Activated CD8-positive, alpha-beta memory T cell treated with anti-CD3 and anti-CD28 coated beads for 24 hours (primary cell): Measurements from ENCODE around the gene INPP5F.

ENCODE experiments used
- DNase-seq: peaks from one replicate; pipeline ENCODE4 v3.0.0-alpha.2; 2020

Gene INPP5F

GRCh38 chr10:119725828-119726675 lies at the start of gene INPP5F:
TSS of gene INPP5F (plus strand) at chr10:119726050. CDS start at chr10:119726263, 213 bp downstream.
- DNase-seq = peak; percentile 100

DNA sequence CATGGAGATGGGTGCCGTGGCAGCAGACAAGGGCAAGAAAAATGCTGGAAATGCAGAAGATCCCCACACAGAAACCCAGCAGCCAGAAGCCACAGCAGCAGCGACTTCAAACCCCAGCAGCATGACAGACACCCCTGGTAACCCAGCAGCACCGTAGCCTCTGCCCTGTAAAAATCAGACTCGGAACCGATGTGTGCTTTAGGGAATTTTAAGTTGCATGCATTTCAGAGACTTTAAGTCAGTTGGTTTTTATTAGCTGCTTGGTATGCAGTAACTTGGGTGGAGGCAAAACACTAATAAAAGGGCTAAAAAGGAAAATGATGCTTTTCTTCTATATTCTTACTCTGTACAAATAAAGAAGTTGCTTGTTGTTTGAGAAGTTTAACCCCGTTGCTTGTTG lies 48.7 kb upstream of the INPP5F start:
- DNase-seq = no peak

DNA sequence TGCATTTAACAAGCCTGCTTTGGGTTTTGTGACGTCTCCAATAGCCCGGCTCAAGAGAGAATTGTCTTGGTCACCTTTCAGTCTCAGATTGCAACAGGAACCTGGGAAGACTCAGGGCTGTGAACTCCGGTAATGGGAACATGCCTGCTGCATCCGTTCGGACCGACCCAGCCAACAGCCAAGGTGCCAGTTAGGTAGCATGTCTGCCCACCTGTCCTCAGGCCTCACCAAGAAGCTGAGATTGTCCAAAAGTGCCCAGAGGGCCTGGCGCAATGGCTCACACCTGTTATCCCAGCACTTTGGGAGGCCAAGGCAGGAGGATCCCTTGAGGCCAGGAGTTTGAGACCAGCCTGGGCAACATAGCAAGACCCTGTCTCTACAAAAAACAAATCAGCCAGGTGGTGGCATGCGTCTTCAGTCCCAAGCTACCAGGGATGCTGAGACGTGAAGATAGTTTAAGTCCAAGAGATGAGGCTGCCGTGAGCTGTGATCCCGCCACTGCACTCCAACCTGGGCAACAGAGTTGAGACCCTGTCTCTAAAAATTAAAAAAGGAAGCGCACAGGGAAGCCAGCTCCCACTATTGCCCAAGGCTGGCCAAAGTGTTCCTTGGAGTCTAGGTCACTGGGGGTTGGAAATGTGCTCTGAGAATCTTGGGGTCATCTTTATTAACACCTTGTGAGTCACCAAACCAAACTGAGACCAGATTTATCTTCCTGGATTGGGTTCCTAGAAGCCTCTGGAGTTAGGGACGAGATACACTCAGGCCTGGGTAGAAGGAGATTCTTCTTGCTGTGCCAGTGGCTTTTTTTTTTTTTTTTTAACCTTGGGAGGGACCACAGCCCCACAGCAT lies 47.7 kb upstream of the INPP5F start:
- DNase-seq = no peak

- no peak for DNase-seq
These were observed 46.4 kb upstream of the INPP5F start for GRCh38 chr10:119679480-119679829.

- DNase-seq = no peak
These were observed 45.8 kb upstream of the INPP5F start for GRCh38 chr10:119680050-119680449.

GRCh38 chr10:119680650-119681081 lies 45.2 kb upstream of the INPP5F start:
- DNase-seq = no peak

GRCh38 chr10:119686465-119687191 lies 39.2 kb upstream of the INPP5F start:
- peak; percentile 91 for DNase-seq

- DNase-seq = no peak
These were observed 38.4 kb upstream of the INPP5F start for GRCh38 chr10:119687192-119688032.

DNA sequence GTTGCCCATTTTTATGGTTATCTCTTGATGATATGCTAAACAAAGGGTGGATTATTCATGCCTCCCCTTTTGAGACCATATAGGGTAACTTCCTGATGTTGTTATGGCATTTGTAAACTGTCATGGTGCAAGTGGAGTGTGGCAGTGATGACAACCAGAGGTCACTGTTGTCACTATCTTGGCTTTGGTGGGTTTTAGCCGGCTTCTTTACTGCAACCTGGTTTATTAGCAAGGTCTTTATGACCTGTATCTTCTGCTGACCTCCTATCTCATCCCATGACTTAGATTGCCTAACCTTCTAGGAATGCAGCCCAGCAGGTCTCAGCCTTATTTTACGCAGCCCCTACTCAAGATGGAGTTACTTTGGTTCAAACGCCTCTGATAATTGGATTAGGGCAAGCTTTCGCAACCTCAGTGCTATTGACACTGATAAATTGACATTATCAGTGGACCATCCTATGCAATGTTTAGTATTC lies 37.8 kb upstream of the INPP5F start:
- no peak for DNase-seq

DNA sequence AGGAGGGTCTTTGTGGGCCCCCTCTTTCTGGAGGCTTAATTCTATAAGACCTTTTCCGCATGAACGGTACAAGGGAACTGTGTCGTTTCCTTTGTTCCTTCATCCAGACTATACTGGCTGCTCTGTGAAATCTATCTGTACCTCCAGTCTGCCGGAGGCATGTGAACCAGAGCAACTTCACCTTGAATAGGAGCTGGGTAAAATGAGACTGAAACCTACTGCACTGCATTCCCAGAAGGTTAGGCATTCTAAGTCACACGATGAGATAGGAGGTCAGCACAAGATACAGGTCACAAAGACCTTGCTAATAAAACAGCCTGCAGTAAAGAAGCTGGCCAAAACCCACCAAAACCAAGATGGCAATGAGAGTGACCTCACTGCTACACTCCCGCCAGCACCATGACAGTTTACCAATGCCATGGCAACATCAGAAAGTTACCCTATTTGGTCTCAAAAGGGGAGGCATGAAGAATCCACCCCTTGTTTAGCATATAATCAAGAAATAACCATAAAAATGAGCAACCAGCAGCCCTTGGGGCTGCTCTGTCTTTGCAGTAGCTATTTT lies 36.8 kb upstream of the INPP5F start:
- no peak for DNase-seq

- DNase-seq = no peak
These were observed 34.1 kb upstream of the INPP5F start for GRCh38 chr10:119691726-119692125.

DNA sequence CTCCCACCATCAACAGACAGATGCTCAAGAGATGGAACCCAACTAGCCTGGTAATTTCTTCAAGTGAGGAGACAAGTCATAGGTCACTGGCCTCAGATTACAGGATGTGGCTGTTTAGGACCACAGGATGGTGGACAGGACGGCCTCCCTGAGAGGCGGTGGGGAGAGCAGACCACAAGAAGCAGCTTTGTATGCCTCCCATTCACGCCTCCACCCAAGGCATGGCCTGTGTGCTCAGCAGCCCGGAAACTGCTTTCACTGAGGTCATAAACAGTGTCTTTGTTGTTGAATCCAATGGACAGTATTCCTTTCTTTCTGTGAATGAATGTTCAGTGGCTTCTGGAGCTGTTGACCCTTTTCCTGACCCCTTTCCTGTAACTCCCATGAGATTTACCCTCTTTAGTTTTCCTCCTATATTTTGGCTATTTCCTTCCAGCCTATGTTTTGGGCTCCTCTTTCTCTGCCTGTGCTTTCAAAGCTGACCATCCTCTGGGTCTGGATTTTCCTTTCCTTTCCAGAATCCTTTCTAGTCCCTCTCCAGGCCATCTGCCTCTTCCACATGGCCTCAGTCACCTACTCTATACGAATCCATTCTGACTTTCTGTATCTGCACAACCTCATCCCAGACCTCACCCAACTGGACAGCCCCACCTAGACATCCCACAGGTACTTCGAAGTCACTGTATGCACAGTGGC lies 32.4 kb upstream of the INPP5F start:
- DNase-seq = no peak

GRCh38 chr10:119694608-119695007 lies 31.2 kb upstream of the INPP5F start:
- no peak for DNase-seq

- DNase-seq = no peak
These were observed 25.4 kb upstream of the INPP5F start for GRCh38 chr10:119700321-119700954.

DNA sequence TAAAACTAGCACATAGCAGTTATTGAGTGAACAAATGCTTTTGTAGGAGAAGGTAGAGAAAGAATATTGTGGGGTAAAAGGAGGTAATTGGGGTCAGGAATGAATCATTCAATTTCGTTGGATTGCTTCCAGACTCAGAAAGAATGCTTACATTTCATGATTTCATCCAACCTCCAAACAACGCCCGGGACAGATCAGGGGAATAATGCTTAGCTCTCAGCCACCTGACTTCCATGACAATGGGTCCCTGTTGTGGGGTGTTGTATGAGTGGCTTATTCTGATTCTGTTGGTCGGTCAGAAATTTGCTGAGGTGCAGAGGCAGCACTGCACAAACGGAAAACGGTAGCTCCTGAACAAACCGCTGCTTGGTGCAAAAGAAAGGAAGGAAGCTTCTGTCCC lies 24.0 kb upstream of the INPP5F start:
- DNase-seq = no peak

GRCh38 chr10:119702583-119702982 lies 23.3 kb upstream of the INPP5F start:
- no peak for DNase-seq

- DNase-seq = no peak
These were observed 21.8 kb upstream of the INPP5F start for GRCh38 chr10:119703903-119704508.

DNA sequence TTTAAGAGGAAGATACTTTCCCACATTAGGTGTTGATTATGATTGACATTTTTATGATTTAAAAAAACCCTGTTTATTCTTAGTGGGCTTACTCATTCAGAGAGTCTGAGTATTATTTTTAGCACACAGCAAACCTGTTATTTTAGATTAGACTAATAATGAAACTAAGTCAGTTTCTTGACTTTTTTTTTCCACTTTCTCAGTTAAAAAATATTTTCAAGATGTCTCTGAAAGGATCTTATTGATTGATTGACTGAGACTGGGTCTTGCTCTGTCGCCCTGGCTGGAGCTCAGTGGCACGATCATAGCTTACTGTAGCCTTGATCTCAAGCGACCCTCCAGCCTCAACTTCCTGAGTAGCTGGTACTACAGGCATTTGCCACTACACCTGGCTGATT lies 20.4 kb upstream of the INPP5F start:
- peak; percentile 84 for DNase-seq

DNA sequence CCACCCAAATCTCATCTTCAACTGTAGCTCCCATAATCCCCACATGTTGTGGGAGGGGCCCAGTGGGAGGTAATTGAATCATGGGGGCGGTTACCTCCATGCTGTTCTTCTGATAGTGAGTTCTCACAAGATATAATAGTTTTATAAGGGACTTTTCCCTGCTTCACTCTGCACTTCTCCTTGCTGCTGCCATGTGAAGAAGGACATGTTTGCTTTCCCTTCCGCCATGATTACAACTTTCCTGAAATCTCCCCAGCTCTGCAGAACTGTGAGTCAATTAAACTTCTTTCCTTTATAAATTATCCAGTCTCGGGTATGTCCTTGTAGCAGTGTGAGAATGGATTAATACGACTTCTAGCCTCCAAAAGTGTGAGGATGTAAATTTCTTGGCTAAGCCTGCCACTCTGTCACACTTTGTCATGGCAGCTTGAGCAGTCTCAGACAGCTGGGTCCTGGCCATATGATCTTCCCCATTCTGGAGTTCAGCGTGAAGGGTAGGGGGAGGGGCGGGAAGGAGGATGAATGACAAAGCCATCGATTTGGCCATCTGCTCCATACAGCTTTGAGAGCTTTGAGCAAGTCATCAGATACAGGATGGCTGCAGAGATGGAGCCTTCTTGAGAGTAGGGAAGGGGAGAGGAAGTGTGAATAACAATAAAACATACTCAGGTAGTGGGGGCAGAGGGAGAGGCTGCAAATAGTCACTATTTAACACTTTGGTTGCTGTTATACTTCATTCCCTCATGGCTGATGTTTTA lies 19.1 kb upstream of the INPP5F start:
- no peak for DNase-seq
